Ureter (tissue), 1 donor: Measurements from ENCODE around the gene TRMO. TPM values are rescaled to one million over a fixed set of nuclear protein-coding genes. Genes with fewer than 3 reads are reported as not detected.
"Not testable (repeated sequence)": the region's sequence is repeated elsewhere in the genome, so short reads cannot be mapped to it uniquely, and the experiment has no call there.

Source experiments
- DNase-seq: peaks from one replicate; pipeline ENCODE4 v3.0.0-alpha.2; 2020; ENCODE audit warnings: low spot score
- total RNA-seq: library from RNA; stranded (reverse); gene quantifications from one replicate; pipeline ENCODE4 v1.2.4, GENCODE V29; 2023
- donor health status: DM: yes; HTN: yes; CAD: no.

Gene TRMO, protein sequence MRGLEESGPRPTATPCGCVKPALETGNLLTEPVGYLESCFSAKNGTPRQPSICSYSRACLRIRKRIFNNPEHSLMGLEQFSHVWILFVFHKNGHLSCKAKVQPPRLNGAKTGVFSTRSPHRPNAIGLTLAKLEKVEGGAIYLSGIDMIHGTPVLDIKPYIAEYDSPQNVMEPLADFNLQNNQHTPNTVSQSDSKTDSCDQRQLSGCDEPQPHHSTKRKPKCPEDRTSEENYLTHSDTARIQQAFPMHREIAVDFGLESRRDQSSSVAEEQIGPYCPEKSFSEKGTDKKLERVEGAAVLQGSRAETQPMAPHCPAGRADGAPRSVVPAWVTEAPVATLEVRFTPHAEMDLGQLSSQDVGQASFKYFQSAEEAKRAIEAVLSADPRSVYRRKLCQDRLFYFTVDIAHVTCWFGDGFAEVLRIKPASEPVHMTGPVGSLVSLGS
- 16.2 TPM for total RNA-seq

- peak; percentile 97 for DNase-seq
Observed at GRCh38 chr9:97921959-97922724, at the start of gene TRMO. TSS of gene TRMO (minus strand) at chr9:97922500. CDS start at chr9:97922493, 7 bp downstream.

- DNase-seq: no peak
Observed at GRCh38 chr9:97970165-97970564, 47.9 kb upstream of the TRMO start.

- DNase-seq: no peak
Observed at GRCh38 chr9:97969014-97969413, 46.7 kb upstream of the TRMO start.

- no peak for DNase-seq
Observed at GRCh38 chr9:97966493-97966892, 44.2 kb upstream of the TRMO start.

- no peak for DNase-seq
Observed at GRCh38 chr9:97964901-97965300, 42.6 kb upstream of the TRMO start.

- DNase-seq: no peak
Observed at GRCh38 chr9:97963232-97963631, 40.9 kb upstream of the TRMO start.

GRCh38 chr9:97962575-97962974, 40.3 kb upstream of the TRMO start:
- DNase-seq: no peak

DNA sequence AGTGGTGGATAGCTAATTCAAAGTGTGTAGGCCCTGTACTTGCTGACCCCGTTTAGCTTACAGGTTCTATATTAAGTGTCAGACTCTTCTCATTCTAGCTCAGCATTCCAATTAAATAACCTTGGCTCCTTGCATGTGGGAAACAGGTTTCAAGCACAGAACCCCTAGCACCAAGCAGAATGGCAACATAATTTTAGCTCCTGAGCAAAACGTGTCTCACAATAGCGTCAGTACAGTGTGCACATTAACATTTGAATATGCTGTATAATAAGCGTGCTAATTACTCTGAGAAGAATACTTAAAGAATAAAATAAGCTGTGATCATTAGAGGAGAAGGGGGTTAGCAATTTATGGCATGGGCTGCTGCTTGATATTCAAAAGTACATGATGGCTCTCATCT, 39.8 kb upstream of the TRMO start:
- no peak for DNase-seq

DNA sequence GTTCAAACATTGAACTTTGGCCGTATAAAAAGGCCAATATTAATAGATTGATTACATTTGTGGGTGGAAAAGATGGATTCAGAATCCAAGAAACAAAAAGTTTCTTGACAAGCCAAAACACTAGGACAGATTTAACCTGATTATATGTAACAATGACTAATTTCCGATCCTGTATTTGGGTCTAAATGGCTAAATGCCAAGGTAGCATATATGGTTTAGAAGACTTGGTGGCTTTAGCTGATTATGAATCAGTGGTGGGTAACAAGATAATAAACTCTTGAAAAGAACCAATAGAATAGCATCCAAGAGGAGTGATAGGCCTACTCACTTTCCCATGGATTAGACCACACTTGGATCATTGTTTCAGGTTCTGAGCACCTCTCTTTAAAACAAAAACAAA, 39.1 kb upstream of the TRMO start:
- no peak for DNase-seq

GRCh38 chr9:97960678-97961328, 38.5 kb upstream of the TRMO start:
- DNase-seq: not testable (repeated sequence)

- no peak for DNase-seq
Observed at GRCh38 chr9:97959585-97959984, 37.3 kb upstream of the TRMO start.

DNA sequence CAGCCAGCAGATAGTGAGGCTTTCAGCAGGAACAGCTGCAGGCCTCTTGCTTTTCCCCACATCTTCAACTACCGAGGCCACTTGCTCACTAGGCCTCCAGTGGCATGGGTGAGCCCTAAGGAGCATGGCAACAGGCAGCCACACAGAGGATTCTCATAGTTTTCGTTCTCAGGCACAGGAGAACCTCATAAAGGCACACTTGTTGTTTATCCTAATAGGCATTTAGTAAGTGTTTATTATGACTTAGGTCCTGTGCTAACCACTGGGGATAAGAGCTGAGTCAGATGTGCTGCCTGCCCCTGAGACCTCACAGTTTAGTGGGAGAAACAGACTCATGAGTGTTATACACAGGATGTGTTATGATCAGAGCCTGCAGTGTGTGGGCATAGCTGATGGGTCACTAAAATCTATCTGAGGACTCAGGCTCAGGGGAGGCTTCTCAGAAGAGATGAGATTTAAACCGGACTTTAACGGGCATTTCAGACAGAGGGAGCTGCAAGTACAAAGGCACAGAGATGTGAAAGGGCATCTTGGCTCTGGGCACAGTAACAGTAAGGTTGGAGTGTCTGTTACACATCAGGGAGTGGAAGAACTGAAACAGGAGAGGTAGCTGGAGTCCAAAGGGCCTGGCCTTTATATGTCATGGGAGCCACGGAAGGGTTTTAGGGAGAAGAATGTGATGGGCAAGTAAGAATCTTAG, 36.7 kb upstream of the TRMO start:
- no peak for DNase-seq

GRCh38 chr9:97956331-97956730, 34.0 kb upstream of the TRMO start:
- no peak for DNase-seq

DNA sequence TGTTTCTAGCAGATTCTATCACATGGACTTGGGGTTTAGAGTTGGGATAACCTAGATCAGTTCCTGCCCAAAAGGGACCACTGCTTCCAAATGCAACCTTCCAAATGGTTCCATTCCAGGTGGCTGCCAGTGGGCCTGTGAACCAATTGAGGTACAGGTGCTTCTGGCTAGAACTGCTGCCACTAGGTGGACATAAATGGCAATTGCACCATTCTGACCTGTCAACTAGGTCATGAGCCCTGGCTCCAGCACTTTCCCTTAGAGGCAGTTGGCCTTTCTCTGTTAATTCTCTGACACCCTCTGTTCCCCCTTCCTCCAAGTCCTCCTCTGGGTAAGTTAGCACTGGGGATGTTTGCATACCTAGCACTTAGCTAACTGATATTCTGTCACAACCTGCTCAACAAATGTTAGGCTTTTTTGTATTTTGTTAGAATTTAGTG, 32.3 kb upstream of the TRMO start:
- DNase-seq: peak; percentile 49

GRCh38 chr9:97950873-97951272, 28.6 kb upstream of the TRMO start:
- DNase-seq: not testable (repeated sequence)

- DNase-seq: not testable (repeated sequence)
Observed at GRCh38 chr9:97947094-97947493, 24.8 kb upstream of the TRMO start.

GRCh38 chr9:97945470-97945869, 23.2 kb upstream of the TRMO start:
- DNase-seq: not testable (repeated sequence)

GRCh38 chr9:97944612-97945011, 22.3 kb upstream of the TRMO start:
- DNase-seq: no peak

GRCh38 chr9:97943308-97943855, 21.1 kb upstream of the TRMO start:
- no peak for DNase-seq

- DNase-seq: no peak
Observed at GRCh38 chr9:97941323-97941722, 19.0 kb upstream of the TRMO start.

DNA sequence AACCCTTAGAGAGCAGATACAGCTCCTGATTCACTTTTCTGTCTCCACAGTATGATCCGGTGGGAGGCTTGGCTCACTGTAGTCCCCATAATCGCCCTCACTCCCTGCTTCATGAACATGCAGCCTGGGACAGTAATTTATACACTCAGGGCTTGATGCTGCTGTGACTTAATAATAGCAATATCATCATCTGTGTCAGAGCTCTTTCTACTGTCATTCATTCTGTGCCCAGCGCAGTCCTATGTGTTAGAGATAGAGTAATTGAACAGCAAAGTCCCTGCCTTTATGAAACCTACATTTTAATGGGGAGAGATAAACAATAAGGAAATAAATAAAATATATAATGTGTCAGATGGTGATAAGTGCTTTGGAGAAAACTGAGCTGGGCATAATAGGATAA, 18.4 kb upstream of the TRMO start:
- DNase-seq: no peak
